GM06990 (cell line): Measurements from ENCODE around the gene LIPG.

Experiments
- DNase-seq: peaks from one replicate; pipeline ENCODE4 v3.0.0-alpha.2; 2011; ENCODE audit not compliant: insufficient read length; ENCODE audit errors: extremely low read depth
- H3K27me3 ChIP-seq: replicated peaks from 2 replicates; pipeline ENCODE4 v1.6.0; 2011; ENCODE audit warnings: low read length; ENCODE audit not compliant: control insufficient read depth, insufficient read depth
- H3K36me3 ChIP-seq: 2 replicates; pipeline ENCODE4 v1.5.1; 2011; ENCODE audit warnings: low read length; ENCODE audit not compliant: control insufficient read depth, insufficient read depth
- H3K4me3 ChIP-seq: replicated peaks from 2 replicates; pipeline ENCODE4 v1.5.1; 2011; ENCODE audit warnings: low read depth, mild to moderate bottlenecking, control low read depth, low read length
- CTCF ChIP-seq: IDR thresholded peaks from 2 replicates; pipeline ENCODE4 v1.5.1; 2011; ENCODE audit warnings: low read length, control low read depth, mild to moderate bottlenecking, inconsistent platforms; ENCODE audit not compliant: insufficient read depth, poor library complexity, severe bottlenecking

The LIPG gene

GRCh38 chr18:49525981-49526380 is 35.9 kb upstream of the LIPG start:
- H3K4me3 ChIP-seq: no peak overlapping the region
- no peaks in the 10 kb centered on the region for H3K36me3 ChIP-seq
- TF ChIP-seq CTCF: no peak
- DNase-seq: no peak
- no peaks in the 10 kb centered on the region for H3K27me3 ChIP-seq

DNA sequence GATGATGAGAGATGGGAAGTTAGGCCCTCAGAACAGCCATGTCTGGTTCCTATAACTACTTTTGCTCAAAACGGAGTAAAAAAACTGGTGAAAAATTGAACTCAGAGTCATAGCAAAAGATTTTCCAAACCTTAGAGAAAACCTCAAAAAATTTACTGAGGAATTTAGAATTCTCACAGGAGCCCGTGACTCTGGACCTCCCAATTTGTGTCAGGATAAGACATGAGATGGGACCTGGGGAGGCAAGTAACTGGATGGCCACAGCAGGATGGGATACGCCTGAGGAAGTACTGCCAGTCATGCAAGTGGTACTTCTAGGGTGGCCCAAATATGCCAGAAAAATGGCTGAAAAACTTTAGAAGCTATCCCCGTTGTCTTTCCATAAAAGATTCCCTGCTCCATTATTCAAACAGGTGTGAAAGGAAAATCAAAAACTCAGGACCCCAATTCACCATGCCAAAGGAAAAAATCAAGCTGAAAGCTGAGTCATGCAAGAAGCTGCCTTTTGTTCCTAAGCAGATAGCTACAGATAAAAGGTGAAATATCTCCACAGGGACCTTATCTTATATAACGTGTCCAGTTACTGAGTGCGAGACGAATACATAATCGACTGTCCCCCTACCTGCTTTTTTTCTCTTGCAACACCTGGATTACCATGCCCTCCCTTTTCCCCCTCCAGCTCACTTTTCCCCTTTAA is 34.1 kb upstream of the LIPG start:
- Histone ChIP-seq H3K27me3 (no peaks in the 10 kb centered on the region), H3K4me3 (no peak overlapping the region), H3K36me3 (no peaks in the 10 kb centered on the region)
- DNase-seq: no peak
- no peak for TF ChIP-seq CTCF

GRCh38 chr18:49529596-49529995 is 32.3 kb upstream of the LIPG start:
- Histone ChIP-seq H3K36me3 (no peaks in the 10 kb centered on the region), H3K27me3 (no peaks in the 10 kb centered on the region), H3K4me3 (no peak overlapping the region)
- no peak for TF ChIP-seq CTCF
- no peak for DNase-seq

DNA sequence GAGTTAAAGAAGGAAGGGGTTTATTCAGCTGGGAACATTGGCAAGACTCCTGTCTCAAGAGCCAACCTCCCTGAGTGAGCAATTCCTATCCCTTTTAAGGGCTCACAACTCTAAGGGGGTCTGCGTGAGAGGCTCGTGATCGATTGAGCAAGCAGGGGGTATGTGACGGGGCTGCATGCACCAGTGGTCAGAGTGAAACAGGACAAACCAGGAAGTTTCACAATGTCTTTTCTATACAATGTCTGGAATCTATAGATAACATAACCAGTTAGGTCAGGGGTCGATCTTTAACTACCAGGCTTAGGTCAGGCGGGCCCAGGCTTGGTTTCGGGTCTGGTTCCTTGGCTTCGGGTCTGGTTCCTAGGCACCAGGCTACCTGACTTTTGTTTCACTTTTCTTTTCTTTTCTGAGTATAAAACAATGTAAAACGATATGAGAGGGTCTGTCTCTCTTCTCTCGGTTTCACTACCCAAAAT is 30.1 kb upstream of the LIPG start:
- no peak for TF ChIP-seq CTCF
- 0 out of 2 replicates have a peak overlapping the region, but pooled peaks have one; percentile 1 for H3K4me3 ChIP-seq
- H3K36me3 ChIP-seq: no peaks in the 10 kb centered on the region
- peak; percentile 31 for DNase-seq
- no peaks in the 10 kb centered on the region for H3K27me3 ChIP-seq

- H3K4me3 ChIP-seq: no peak overlapping the region
- H3K27me3 ChIP-seq: no peaks in the 10 kb centered on the region
- DNase-seq: no peak
- H3K36me3 ChIP-seq: no peaks in the 10 kb centered on the region
- TF ChIP-seq CTCF: no peak
Observed at GRCh38 chr18:49534846-49535601, 26.8 kb upstream of the LIPG start.
